Endothelial cell of umbilical vein (primary cell): ENCODE data around the gene CEP19. TPM values are rescaled to one million over a fixed set of nuclear protein-coding genes. Genes with fewer than 3 reads are reported as not detected.

Experiments used
- BruUV-seq: library from RNA; stranded (reverse); fragments of 400-500 nt; replicated peaks from 2 replicates; lab custom pipeline; 2021; lab: Mats Ljungman, UMichigan
- CTCF ChIA-PET: fragments of 300-600, 350-600 bp; sonication (Branson Sonifier 250); formaldehyde crosslinking; loops from one replicate; lab custom pipeline; 2021; ENCODE audit warnings: antibody characterized with exemption, inconsistent platforms; lab: Charles Lee
- POLR2A ChIA-PET: fragments of 300-600, 350-600 bp; sonication (Branson Sonifier 250); formaldehyde crosslinking; loops from one replicate; lab custom pipeline; 2021; ENCODE audit warnings: antibody characterized with exemption, inconsistent platforms; lab: Charles Lee
- DNase-seq: peaks from one replicate; pipeline ENCODE4 v3.0.0-alpha.2; 2011; ENCODE audit warnings: low read depth, low spot score
- FAIRE-seq: peaks from 2 replicates; lab custom pipeline; 2011; peaks lifted over from hg19 to GRCh38; lab: Jason Lieb, UNC
- H2AFZ ChIP-seq: 2 replicates; pipeline ENCODE4 v1.6.0; 2012; ENCODE audit warnings: low read depth, low read length, control low read depth, inconsistent platforms
- H3K27ac ChIP-seq: 2 replicates; pipeline ENCODE4 v1.5.1; 2011; ENCODE audit warnings: low read depth, mild to moderate bottlenecking, control low read depth, low read length, moderate library complexity; ENCODE audit not compliant: insufficient read depth
- H3K27me3 ChIP-seq, 2 experiments: 2 replicates each; pipeline versions ENCODE4 v1.6.0 to v1.6.1; 2011; ENCODE audit warnings: low read length in 2 of 2, mixed read lengths in 1 of 2; ENCODE audit not compliant: control insufficient read depth in 2 of 2, insufficient read depth in 2 of 2
- H3K36me3 ChIP-seq, 2 experiments: 2 replicates in 1 of 2; 3 replicates in 1 of 2; pipeline ENCODE4 v1.5.1; 2011; ENCODE audit warnings: low read length in 2 of 2, mild to moderate bottlenecking in 1 of 2, moderate library complexity in 1 of 2; ENCODE audit not compliant: control insufficient read depth in 2 of 2, insufficient read depth in 2 of 2; ENCODE audit errors: extremely low read depth in 1 of 2
- H3K4me1 ChIP-seq: 3 replicates; pipeline ENCODE4 v1.5.1; 2011; ENCODE audit warnings: mild to moderate bottlenecking, low read length; ENCODE audit not compliant: control insufficient read depth, insufficient read depth; ENCODE audit errors: extremely low read depth
- H3K4me2 ChIP-seq: 2 replicates; pipeline ENCODE4 v1.6.1; 2011; ENCODE audit warnings: low read length, control low read depth, mixed read lengths; ENCODE audit not compliant: insufficient read depth
- H3K4me3 ChIP-seq, 3 experiments: fragments of 200-600 bp in 1 of 3; sonication (generic), shearing (Covaris generic) in 1 of 3; replicated peaks in 1 of 3; 2 replicates each; pipeline ENCODE4 v1.5.1; 2011 to 2016; ENCODE audit warnings: control low read depth in 3 of 3, low read length in 3 of 3, mild to moderate bottlenecking in 2 of 3, inconsistent platforms in 1 of 3, low read depth in 1 of 3, moderate library complexity in 1 of 3; ENCODE audit not compliant: insufficient read depth in 1 of 3
- H3K79me2 ChIP-seq: 2 replicates; pipeline ENCODE4 v1.6.0; 2012; ENCODE audit warnings: low read length, inconsistent platforms; ENCODE audit not compliant: control insufficient read depth, insufficient read depth
- H3K9ac ChIP-seq: replicated peaks from 2 replicates; pipeline ENCODE3; 2011; ENCODE audit warnings: low read length, control low read depth; ENCODE audit not compliant: insufficient read depth; ENCODE audit errors: extremely low read depth
- H3K9me1 ChIP-seq: replicated peaks from 3 replicates; pipeline ENCODE4 v1.6.0; 2011; ENCODE audit warnings: mild to moderate bottlenecking, low read length; ENCODE audit not compliant: control insufficient read depth, insufficient read depth; ENCODE audit errors: extremely low read depth
- H3K9me3 ChIP-seq: replicated peaks from 2 replicates; pipeline ENCODE4 v1.5.1; 2012; ENCODE audit warnings: low read length, inconsistent platforms; ENCODE audit not compliant: control insufficient read depth, insufficient read depth
- H4K20me1 ChIP-seq: replicated peaks from 2 replicates; pipeline ENCODE3; 2011; ENCODE audit warnings: mild to moderate bottlenecking, low read length; ENCODE audit not compliant: control insufficient read depth, insufficient read depth; ENCODE audit errors: extremely low read depth
- EZH2 ChIP-seq: IDR thresholded peaks from 2 replicates; pipeline ENCODE4 v1.6.1; 2012; ENCODE audit warnings: borderline replicate concordance, low read depth, mild to moderate bottlenecking, moderate library complexity, low read length, inconsistent platforms; ENCODE audit not compliant: severe bottlenecking
- FOS ChIP-seq: IDR thresholded peaks from 2 replicates; pipeline ENCODE4 v1.6.1; 2011; ENCODE audit warnings: mild to moderate bottlenecking, low read length, moderate library complexity, borderline replicate concordance; ENCODE audit not compliant: insufficient read depth
- GATA2 ChIP-seq: IDR thresholded peaks from 2 replicates; pipeline ENCODE4 v1.7.0; 2011; ENCODE audit warnings: low read depth, mild to moderate bottlenecking, moderate library complexity, mixed read lengths, low read length; ENCODE audit not compliant: insufficient read length, insufficient read depth
- JUN ChIP-seq: IDR thresholded peaks from 2 replicates; pipeline ENCODE4 v1.6.1; 2011; ENCODE audit warnings: borderline replicate concordance, low read depth; ENCODE audit not compliant: insufficient read length, insufficient read depth
- MYC ChIP-seq: IDR thresholded peaks from one replicate; pipeline ENCODE4 v1.6.1; 2011; ENCODE audit warnings: mild to moderate bottlenecking, low read depth, low read length
- dilution Hi-C: fragments of 300-500 bp; cut with MboI; formaldehyde crosslinking; loops from one replicate; pipeline ENCODE4 v1.15.0; 2019; ENCODE audit warnings: low sequenced_read_pairs; ENCODE audit not compliant: extremely low pct_ligation_motif_present
- intact Hi-C: fragments of 100-400 bp; cut with micrococcal nuclease; formaldehyde crosslinking; loops from one replicate; pipeline ENCODE4 v1.10.0; 2022
- polyA plus RNA-seq, 4 experiments: library from polyadenylated mRNA; depleted of rRNA in 3 of 4; stranded (reverse) in 3 of 4; unstranded in 1 of 4; fragments of >200 nt; gene quantifications; 2 replicates each; pipeline versions ENCODE4 v1.2.1 to v1.2.3, GENCODE V29; 2011 to 2012; ENCODE audit warnings: missing spikeins in 1 of 4
- total RNA-seq: library from RNA; stranded (reverse); gene quantifications from 2 replicates; pipeline ENCODE4 v1.2.3, GENCODE V29; 2021
- TF ChIP-seq, protein P1 (sequence below): IDR thresholded peaks from 2 replicates; pipeline ENCODE4 v1.6.1; 2011; ENCODE audit not compliant: insufficient read depth, insufficient read length
- TF ChIP-seq, protein P2 (sequence below), 2 donors: IDR thresholded peaks; 1 replicate in 1 of 2; 2 replicates in 1 of 2; pipeline ENCODE4 v1.5.1; 2011; ENCODE audit warnings: low read length in 2 of 2, mild to moderate bottlenecking in 2 of 2, moderate library complexity in 2 of 2, control low read depth in 1 of 2, inconsistent platforms in 1 of 2, low read depth in 1 of 2; ENCODE audit not compliant: insufficient read depth in 1 of 2; ENCODE audit errors: extremely low read depth in 1 of 2

CEP19 gene
- total and polyA plus RNA-seq, 2 donors (not counting 3 experiments of a cell fraction or from before 2014, with no cell fraction given): 0.87 to 1.6 TPM

- Histone ChIP-seq H3K4me1 (peaks cover 7% of the 10 kb centered on the region), H3K27me3 (peaks cover 0 to 3% of the 10 kb centered on the region in 2 experiments), H3K9me1 (no peaks in the 10 kb centered on the region), H3K79me2 (no peaks in the 10 kb centered on the region), H2AFZ (no peak overlapping the region), H4K20me1 (no peaks in the 10 kb centered on the region), H3K9ac (no peak overlapping the region), H3K9me3 (no peaks in the 10 kb centered on the region), H3K27ac (no peak overlapping the region), H3K4me2 (no peak overlapping the region), H3K4me3 (no peak overlapping the region), H3K36me3 (no peaks in the 10 kb centered on the region)
- ChIA-PET POLR2A (no interaction called here), CTCF (interaction anchor here (1.7 to 11.4 kb wide), 3 partner anchors 21 to 163 kb away, joined by 8 to 334 read pairs (median 13); no protein-coding TSS in a partner anchor)
- no peak for TF ChIP-seq FOS
- TF ChIP-seq GATA2: no peak
- no peak for TF ChIP-seq MYC
- TF ChIP-seq, protein P1, sequence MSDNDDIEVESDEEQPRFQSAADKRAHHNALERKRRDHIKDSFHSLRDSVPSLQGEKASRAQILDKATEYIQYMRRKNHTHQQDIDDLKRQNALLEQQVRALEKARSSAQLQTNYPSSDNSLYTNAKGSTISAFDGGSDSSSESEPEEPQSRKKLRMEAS: no peak
- TF ChIP-seq EZH2: no peak
- TF ChIP-seq, protein P2, sequence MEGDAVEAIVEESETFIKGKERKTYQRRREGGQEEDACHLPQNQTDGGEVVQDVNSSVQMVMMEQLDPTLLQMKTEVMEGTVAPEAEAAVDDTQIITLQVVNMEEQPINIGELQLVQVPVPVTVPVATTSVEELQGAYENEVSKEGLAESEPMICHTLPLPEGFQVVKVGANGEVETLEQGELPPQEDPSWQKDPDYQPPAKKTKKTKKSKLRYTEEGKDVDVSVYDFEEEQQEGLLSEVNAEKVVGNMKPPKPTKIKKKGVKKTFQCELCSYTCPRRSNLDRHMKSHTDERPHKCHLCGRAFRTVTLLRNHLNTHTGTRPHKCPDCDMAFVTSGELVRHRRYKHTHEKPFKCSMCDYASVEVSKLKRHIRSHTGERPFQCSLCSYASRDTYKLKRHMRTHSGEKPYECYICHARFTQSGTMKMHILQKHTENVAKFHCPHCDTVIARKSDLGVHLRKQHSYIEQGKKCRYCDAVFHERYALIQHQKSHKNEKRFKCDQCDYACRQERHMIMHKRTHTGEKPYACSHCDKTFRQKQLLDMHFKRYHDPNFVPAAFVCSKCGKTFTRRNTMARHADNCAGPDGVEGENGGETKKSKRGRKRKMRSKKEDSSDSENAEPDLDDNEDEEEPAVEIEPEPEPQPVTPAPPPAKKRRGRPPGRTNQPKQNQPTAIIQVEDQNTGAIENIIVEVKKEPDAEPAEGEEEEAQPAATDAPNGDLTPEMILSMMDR (IDR thresholded peaks at IDR 0.05; ENCODE audit: extremely low read depth in 1 of 2, insufficient read depth in 1 of 2, low read depth in 1 of 2, low read length in 2 of 2): no peak
- no peak for TF ChIP-seq JUN
- dilution Hi-C loops (loop anchor here (5.0 kb wide), 1 partner anchor 79 kb away; no protein-coding TSS in a partner anchor), intact Hi-C loops (no loop called here)
- DNase-seq: no peak
- BruUV-seq: no TSS peak
- no peak for FAIRE-seq
These were observed 25.6 kb downstream of the CEP19 start for GRCh38 chr3:196686436-196686835.
